Lower lobe of right lung (tissue), 2 donors: Measurements from ENCODE around the gene CCDC194. TPM values are rescaled to one million over a fixed set of nuclear protein-coding genes. Genes with fewer than 3 reads are reported as not detected.
A peak's percentile ranks its signal among the peaks of the same experiment; 100 is the strongest.

ENCODE experiments used
- ATAC-seq, 2 donors: fragments of 200-7000 bp; cut with Tn5 transposase; one replicate each; pipeline ENCODE4 v1.9.1; 2020 to 2022; ENCODE audit warnings: mild to moderate bottlenecking in 2 of 2, moderate library complexity in 2 of 2
- DNase-seq: peaks from one replicate; pipeline ENCODE4 v3.0.0-alpha.2; 2020
- H3K27ac ChIP-seq: fragments of 200-600 bp; one replicate; pipeline ENCODE4 v1.8.0; 2022
- H3K27me3 ChIP-seq: fragments of 200-600 bp; one replicate; pipeline ENCODE4 v1.8.0; 2022; ENCODE audit warnings: low read depth
- H3K36me3 ChIP-seq: fragments of 200-600 bp; one replicate; pipeline ENCODE4 v1.8.0; 2022; ENCODE audit warnings: mild to moderate bottlenecking
- H3K4me1 ChIP-seq: fragments of 200-600 bp; one replicate; pipeline ENCODE4 v1.8.0; 2022
- H3K4me3 ChIP-seq: fragments of 200-600 bp; one replicate; pipeline ENCODE4 v1.8.0; 2022; ENCODE audit warnings: mild to moderate bottlenecking
- H3K9me3 ChIP-seq: fragments of 200-600 bp; one replicate; pipeline ENCODE4 v1.8.0; 2022
- intact Hi-C: fragments of 100-400 bp; cut with DNase I; formaldehyde crosslinking; loops from one replicate; pipeline ENCODE4 v1.11.0; 2022
- total RNA-seq: library from RNA; stranded (reverse); fragmentation: NEBNext Ultra II Directional; extraction: Animal tissue kit (Norgen Biotek cat#: 25700); gene quantifications from one replicate; pipeline ENCODE4 v1.2.1, GENCODE V29; 2021
- TF ChIP-seq, protein P1 (sequence below): fragments of 200-600 bp; IDR thresholded peaks from one replicate; pipeline ENCODE4 v1.8.0; 2022; ENCODE audit warnings: antibody characterized with exemption, mild to moderate bottlenecking
- donor health status: DM: no; HTN: yes; CAD: no; lungs with severe emphysema.

The CCDC194 gene
- total RNA-seq, 1 donor from 2014 or later, result 1.5 TPM

DNA sequence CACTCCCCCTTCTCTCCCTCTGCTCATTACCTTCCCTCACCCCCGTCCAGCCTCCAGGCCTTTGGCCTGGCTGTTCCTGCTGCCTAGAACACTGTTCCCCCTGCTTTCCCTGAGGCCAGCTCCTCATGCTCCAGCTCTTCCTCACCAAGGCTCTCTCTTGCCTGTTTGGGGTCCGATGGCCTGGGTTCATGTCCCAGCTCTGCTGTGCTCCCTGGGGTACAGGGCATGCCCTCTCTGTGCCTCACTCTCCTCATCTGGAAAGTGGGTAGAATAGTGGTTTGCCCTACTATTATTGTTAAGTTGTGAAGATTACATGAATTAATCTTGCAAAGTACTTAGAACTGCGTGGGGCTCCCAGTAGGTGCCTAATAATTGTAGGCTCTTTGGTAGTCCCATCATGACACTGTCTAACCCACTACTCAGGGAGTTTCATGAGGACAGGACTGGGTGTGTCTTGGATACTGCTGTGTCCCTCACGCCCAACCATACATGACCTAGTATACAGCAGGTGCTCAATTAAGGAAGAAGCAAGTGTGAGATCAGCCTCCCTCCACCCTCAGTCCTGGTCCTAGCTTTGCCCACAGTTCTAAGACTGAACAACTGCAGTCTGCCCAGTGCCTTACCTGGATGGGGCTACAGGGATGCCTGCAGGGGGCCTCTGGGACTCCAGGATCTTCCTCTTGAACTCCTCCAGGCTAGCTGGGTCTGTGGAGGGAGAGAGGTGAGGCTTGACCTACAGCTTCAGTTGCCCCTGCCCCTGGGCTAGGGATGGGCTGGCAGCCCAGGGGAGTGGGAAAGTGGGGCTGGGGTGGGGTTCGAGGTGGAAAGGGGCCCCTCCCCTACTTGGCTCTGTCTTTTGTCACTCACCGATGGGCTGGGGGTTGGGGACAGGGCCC is 33.8 kb downstream of the CCDC194 start:
- Histone ChIP-seq H3K27ac (no peak overlapping the region), H3K4me3 (no peak overlapping the region), H3K36me3 (no peaks in the 10 kb centered on the region), H3K9me3 (no peaks in the 10 kb centered on the region), H3K4me1 (no peaks in the 10 kb centered on the region), H3K27me3 (no peaks in the 10 kb centered on the region)
- TF ChIP-seq, protein P1, sequence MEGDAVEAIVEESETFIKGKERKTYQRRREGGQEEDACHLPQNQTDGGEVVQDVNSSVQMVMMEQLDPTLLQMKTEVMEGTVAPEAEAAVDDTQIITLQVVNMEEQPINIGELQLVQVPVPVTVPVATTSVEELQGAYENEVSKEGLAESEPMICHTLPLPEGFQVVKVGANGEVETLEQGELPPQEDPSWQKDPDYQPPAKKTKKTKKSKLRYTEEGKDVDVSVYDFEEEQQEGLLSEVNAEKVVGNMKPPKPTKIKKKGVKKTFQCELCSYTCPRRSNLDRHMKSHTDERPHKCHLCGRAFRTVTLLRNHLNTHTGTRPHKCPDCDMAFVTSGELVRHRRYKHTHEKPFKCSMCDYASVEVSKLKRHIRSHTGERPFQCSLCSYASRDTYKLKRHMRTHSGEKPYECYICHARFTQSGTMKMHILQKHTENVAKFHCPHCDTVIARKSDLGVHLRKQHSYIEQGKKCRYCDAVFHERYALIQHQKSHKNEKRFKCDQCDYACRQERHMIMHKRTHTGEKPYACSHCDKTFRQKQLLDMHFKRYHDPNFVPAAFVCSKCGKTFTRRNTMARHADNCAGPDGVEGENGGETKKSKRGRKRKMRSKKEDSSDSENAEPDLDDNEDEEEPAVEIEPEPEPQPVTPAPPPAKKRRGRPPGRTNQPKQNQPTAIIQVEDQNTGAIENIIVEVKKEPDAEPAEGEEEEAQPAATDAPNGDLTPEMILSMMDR, result no peak
- ATAC-seq (no peak), DNase-seq (no peak)
- intact Hi-C loops, result no loop called here

DNA sequence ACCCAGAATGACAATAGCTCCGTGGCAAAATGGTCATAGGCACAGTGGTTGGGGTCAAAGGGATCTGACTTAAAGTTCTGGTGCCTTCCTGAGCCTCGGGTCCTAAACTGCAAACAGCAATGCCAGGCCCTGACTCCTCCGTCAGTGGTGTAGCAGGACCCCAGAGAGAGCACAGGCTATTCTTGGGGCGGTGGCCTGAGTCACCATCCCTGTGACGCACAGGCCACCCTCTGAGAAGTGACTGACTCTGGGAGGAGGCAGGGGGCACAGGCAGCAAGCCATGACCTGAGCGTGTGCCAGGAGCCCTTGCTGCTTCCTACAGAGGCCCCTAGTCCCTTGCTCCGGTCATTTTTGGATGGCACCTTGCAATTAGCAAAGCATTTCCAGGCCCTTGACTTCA is 35.6 kb downstream of the CCDC194 start:
- no peaks in the 10 kb centered on the region for H3K4me1 ChIP-seq
- intact Hi-C loops, result no loop called here
- peak; percentile 64 to 71 for ATAC-seq
- no peak for DNase-seq
- H3K36me3 ChIP-seq, result no peaks in the 10 kb centered on the region
- H3K27me3 ChIP-seq, result no peaks in the 10 kb centered on the region
- no peak overlapping the region for H3K4me3 ChIP-seq
- H3K27ac ChIP-seq, result peak overlapping the region; percentile 54
- no peaks in the 10 kb centered on the region for H3K9me3 ChIP-seq
- TF ChIP-seq, protein P1, result no peak

DNA sequence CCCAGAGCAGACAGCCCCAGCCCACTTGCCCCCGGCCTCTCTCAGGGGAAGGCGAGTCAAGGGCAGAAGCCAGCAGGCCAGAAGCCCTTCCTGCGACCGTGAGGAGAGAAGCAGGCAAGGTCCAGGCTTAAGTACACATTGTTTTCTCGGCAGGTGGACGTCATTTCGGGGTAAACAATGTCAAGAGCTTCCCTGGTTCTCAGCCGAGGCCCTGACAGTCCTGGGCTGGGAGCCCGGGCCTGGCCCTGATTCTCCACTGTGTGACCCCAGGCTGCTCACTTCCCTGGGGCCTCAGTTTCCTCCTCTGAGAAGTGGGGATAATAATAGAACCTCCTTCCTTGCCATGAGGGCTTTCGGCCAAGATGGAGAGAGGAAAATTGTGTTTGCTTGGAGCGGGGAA is 36.3 kb downstream of the CCDC194 start:
- DNase-seq, result no peak
- TF ChIP-seq, protein P1, result no peak

DNA sequence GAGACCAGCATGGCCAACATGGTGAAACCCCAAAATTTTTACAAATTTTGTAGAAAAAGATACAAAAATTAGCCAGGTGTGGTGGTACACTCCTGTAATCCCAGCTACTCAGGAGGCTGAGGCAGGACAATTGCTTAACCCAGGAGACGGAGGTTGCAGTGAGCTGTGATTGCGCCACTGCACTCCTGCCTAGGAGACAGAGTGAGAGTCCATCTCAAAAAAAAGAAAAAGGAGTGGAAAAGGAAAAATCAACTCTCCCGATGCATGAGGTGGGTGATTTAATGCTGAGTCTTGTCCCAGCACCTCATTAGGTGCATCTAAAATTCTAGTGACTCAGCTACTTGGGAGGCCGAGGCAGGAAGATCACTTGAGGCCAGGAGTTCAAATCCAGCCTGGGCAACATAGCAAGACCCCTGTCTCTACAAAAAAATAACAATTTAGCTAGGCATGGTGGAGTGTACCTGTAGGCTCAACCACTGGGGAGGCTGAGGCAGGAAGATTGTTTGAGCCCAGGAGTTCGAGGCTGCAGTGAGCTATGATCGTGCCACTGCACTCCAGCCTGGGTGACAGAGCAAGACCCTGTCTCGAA is 36.8 kb downstream of the CCDC194 start:
- ATAC-seq (no peak), DNase-seq (no peak)
- TF ChIP-seq, protein P1, result no peak
- H3K27ac ChIP-seq, result peak overlapping the region; percentile 54
- no peaks in the 10 kb centered on the region for H3K9me3 ChIP-seq
- H3K4me1 ChIP-seq, result no peaks in the 10 kb centered on the region
- H3K36me3 ChIP-seq, result no peaks in the 10 kb centered on the region
- intact Hi-C loops, result no loop called here
- H3K27me3 ChIP-seq, result no peaks in the 10 kb centered on the region
- H3K4me3 ChIP-seq, result no peak overlapping the region

More for the DNA sequence above, 36.3 kb downstream of the CCDC194 start:
- H3K36me3 ChIP-seq, result no peaks in the 10 kb centered on the region
- peak; percentile 81 to 95 for ATAC-seq
- no peaks in the 10 kb centered on the region for H3K27me3 ChIP-seq
- intact Hi-C loops, result no loop called here
- no peaks in the 10 kb centered on the region for H3K4me1 ChIP-seq
- H3K4me3 ChIP-seq, result no peak overlapping the region
- peak overlapping the region; percentile 54 for H3K27ac ChIP-seq
- no peaks in the 10 kb centered on the region for H3K9me3 ChIP-seq

DNA sequence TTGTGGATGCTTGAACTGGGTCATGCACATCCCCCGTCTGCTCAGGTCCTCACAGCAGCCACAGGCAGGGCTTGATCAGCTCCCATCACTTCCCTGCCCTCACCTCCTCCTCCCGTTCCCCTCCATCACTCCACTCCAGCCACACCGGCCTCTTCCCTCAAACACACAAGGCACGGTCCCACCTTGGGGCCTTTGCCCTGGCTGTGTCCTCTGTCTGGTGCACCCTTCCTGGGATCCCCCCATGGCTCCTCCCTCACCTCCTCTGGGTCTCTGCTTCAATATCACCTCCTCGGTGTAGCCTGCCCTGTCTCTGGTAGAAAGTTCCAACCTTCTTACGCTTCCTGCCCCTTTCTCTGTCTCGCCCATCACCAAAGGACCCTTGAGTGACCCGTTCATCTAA is 40.6 kb downstream of the CCDC194 start:
- no peak overlapping the region for H3K27ac ChIP-seq
- intact Hi-C loops, result no loop called here
- TF ChIP-seq, protein P1, result no peak

More for the DNA sequence above, 40.6 kb downstream of the CCDC194 start:
- Histone ChIP-seq H3K4me3 (no peak overlapping the region), H3K9me3 (no peaks in the 10 kb centered on the region), H3K36me3 (no peaks in the 10 kb centered on the region), H3K4me1 (peaks cover 19% of the 10 kb centered on the region), H3K27me3 (no peaks in the 10 kb centered on the region)
- ATAC-seq (no peak), DNase-seq (no peak)
